Ascending aorta (tissue), 2 donors: ENCODE measurements around the gene TMEM178B. TPM values are rescaled to one million over a fixed set of nuclear protein-coding genes. Genes with fewer than 3 reads are reported as not detected.
"Not testable (repeated sequence)": the region's sequence is repeated elsewhere in the genome, so short reads cannot be mapped to it uniquely, and the experiment has no call there.

Source experiments
- DNase-seq, 2 donors: peaks; one replicate each; pipeline ENCODE4 v3.0.0-alpha.2; 2019; ENCODE audit warnings: low spot score in 2 of 2
- H3K27ac ChIP-seq, 2 donors: fragments of 200-600 bp; sonication (generic); one replicate each; pipeline ENCODE4 v1.5.1; 2016 to 2017; ENCODE audit warnings: mild to moderate bottlenecking in 1 of 2
- H3K27me3 ChIP-seq: fragments of 200-600 bp; sonication (generic); one replicate; pipeline ENCODE4 v1.5.1; 2017
- H3K36me3 ChIP-seq, 2 donors: fragments of 200-600 bp; sonication (generic); one replicate each; pipeline ENCODE4 v1.5.1; 2016
- H3K4me1 ChIP-seq, 2 donors: fragments of 200-600 bp; sonication (generic); one replicate each; pipeline ENCODE4 v1.5.1; 2016 to 2017; ENCODE audit warnings: mild to moderate bottlenecking in 1 of 2
- H3K4me3 ChIP-seq, 2 donors: fragments of 200-600 bp; sonication (generic); one replicate each; pipeline ENCODE4 v1.5.1; 2016 to 2017; ENCODE audit warnings: mild to moderate bottlenecking in 1 of 2
- H3K9me3 ChIP-seq, 2 donors: fragments of 200-600 bp; sonication (generic); one replicate each; pipeline ENCODE4 v1.5.1; 2016
- intact Hi-C: fragments of 100-400 bp; cut with DNase I; formaldehyde crosslinking; loops from one replicate; pipeline ENCODE4 v1.15.1; 2023
- total RNA-seq: library from RNA; depleted of rRNA; stranded (reverse); fragments of >200 nt; gene quantifications from one replicate; pipeline ENCODE4 v1.1.0, GENCODE V29; 2016
- TF ChIP-seq, protein P1 (sequence below), 3 experiments: fragments of 200-600 bp in 2 of 3; fragments of 450-650 bp in 1 of 3; sonication (generic) in 2 of 3; IDR thresholded peaks; one replicate each; pipeline ENCODE4 v1.5.1; 2016 to 2019; ENCODE audit warnings: antibody characterized with exemption in 3 of 3, mild to moderate bottlenecking in 1 of 3, moderate library complexity in 1 of 3

Gene TMEM178B
- total RNA-seq, 1 donor from 2014 or later: 1.9 TPM

DNA sequence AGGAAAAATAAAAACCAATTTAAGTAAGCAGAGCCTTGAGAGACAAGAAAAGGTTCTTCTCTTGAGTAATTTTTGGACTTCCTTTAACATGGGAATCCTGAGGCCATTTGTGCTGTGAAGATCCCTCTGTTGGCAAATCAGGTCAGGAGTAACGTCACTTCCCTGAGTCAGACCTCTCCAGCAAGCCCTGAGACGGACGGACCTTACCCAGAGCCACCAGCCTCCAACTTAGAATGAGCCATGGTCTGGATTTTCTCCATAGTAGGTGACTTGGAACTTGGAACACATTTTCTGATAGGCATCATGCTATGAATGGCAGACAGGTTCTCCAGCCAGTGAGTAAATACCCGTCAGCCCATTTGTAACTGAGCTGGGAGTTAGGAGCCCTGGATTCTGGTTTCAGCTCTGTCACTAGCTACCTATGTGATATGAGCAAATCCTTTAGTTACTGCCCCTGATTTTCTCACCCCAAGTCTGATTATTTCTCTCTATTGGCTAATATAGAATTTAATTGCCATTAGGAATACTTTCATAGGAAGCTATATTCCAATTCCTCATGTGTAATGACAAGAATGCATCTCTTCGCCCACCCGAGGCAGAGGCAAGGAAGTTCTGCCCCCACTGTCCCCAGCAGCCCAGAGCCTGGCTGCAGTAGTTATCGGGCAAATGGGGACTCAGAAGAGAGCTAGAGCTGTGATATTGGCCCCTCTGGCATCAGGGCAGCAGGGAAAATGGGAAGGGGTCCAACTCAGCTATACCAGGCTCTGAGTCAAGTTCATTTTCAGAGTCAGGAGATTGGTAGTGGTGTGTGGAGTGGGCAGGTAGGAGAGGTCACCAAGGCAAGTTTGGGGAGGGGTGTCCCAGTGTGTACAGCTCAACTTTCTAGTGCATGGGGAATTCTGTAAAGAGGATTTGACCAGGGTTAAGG, 323.6 kb downstream of the TMEM178B start:
- H3K27ac ChIP-seq: no peak overlapping the region
- no peaks in the 10 kb centered on the region for H3K27me3 ChIP-seq
- no peak for DNase-seq
- TF ChIP-seq, protein P1, sequence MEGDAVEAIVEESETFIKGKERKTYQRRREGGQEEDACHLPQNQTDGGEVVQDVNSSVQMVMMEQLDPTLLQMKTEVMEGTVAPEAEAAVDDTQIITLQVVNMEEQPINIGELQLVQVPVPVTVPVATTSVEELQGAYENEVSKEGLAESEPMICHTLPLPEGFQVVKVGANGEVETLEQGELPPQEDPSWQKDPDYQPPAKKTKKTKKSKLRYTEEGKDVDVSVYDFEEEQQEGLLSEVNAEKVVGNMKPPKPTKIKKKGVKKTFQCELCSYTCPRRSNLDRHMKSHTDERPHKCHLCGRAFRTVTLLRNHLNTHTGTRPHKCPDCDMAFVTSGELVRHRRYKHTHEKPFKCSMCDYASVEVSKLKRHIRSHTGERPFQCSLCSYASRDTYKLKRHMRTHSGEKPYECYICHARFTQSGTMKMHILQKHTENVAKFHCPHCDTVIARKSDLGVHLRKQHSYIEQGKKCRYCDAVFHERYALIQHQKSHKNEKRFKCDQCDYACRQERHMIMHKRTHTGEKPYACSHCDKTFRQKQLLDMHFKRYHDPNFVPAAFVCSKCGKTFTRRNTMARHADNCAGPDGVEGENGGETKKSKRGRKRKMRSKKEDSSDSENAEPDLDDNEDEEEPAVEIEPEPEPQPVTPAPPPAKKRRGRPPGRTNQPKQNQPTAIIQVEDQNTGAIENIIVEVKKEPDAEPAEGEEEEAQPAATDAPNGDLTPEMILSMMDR (IDR thresholded peaks at IDR 0.05): no peak
- H3K4me3 ChIP-seq: no peak overlapping the region
- intact Hi-C loops: no loop called here
- H3K36me3 ChIP-seq: no peaks in the 10 kb centered on the region
- H3K9me3 ChIP-seq: no peaks in the 10 kb centered on the region
- no peaks in the 10 kb centered on the region for H3K4me1 ChIP-seq

DNA sequence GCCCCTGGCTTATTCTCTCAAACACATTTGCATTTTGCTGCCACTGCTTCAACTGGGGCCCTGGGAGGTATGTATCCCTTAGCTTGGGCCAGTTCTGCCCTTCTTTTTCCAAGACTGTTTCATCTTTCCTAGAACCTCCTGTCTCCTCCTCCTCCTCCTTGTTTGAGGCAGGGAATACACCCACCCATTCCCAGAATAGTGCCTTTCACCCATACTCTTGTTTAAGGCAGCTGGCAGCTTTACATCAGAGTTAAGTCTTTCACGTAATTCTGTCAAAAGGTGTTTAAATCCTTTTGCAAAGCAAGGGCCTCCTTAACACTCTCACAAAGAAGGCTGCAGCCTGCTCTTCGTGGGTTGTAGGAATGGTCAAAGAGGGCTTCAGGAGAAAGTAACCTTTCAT, 326.5 kb downstream of the TMEM178B start:
- Histone ChIP-seq H3K9me3 (no peaks in the 10 kb centered on the region), H3K27me3 (no peaks in the 10 kb centered on the region), H3K36me3 (no peaks in the 10 kb centered on the region), H3K27ac (no peak overlapping the region), H3K4me1 (no peaks in the 10 kb centered on the region), H3K4me3 (no peak overlapping the region)
- DNase-seq: no peak
- intact Hi-C loops: no loop called here
- TF ChIP-seq, protein P1 (IDR thresholded peaks at IDR 0.05): no peak

DNA sequence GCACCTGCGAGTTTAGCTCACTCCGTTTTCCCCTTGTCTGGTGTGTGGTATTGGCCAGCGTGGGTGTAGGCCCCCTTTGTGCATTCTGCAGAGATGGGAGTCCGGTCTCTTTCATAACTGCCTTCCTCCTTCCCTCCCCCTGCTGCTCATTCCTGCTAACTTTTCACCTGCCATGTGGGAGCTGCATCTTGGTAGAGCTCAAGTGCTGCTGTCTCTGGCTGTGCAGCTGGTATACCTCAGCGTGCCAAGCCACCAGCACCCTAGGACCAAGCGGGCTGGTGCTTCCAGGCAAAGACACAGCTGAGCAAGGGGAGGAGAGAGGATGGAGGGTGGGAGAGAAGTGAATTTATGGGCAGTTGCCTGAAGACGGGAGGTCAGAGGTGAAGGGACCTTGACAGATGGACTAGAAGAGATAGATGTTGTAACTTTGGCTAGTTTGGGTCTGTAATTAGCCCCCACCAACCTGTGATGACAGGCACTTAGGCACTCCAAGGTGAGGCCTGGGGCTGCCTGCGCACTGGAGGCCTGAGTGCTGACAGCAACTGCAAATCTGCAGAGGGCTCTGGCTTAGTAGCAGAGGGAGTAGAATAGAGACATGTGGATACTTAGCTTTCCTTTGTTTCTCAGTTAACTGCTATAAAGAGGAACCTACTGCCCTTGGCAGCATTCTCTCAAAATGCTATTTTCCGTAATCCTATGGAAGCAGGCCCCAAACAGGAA, 328.6 kb downstream of the TMEM178B start:
- TF ChIP-seq, protein P1 (IDR thresholded peaks at IDR 0.05): no peak
- no peaks in the 10 kb centered on the region for H3K36me3 ChIP-seq
- no peaks in the 10 kb centered on the region for H3K9me3 ChIP-seq
- H3K4me1 ChIP-seq: no peaks in the 10 kb centered on the region
- intact Hi-C loops: no loop called here
- no peaks in the 10 kb centered on the region for H3K27me3 ChIP-seq
- H3K27ac ChIP-seq: no peak overlapping the region
- DNase-seq: no peak
- no peak overlapping the region for H3K4me3 ChIP-seq

DNA sequence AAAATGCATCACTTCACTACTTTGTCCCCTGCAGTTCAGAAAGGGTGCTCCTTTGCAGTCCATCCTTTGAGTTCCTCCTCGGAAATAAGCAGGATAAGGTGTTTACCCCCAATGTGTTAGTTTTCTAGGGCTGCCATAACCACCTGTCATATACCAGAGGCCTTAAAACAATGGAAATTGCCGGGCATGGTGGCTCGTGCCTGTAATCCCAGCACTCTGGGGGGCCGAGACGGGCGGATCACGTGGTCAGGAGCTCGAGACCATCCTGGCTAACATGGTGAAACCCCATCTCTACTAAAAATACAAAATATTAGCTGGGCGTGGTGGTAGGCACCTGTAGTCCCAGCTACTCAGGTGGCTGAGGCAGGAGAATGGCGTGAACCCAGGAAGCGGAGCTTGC, 330.0 kb downstream of the TMEM178B start:
- H3K9me3 ChIP-seq, H3K4me3 ChIP-seq, H3K27me3 ChIP-seq, intact Hi-C loops, H3K27ac ChIP-seq, H3K4me1 ChIP-seq, DNase-seq, H3K36me3 ChIP-seq: not testable (repeated sequence)

DNA sequence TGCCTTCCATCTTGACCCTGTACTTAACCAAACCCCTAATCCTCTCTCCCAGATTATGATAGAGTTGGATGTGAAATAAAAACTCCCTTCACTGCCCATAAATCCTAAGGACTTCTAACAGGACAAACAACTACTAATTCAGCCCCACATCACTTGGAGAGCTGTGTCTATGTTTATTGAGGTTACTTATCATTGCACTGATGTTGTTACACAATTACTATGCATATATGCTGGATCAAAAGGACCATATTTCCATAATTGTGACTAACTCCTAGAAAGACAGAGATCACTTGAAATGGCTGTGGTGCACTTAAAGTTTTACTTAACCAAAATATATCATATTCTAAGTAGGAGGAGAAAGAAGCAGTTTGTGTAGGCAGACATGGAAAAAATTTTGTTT, 332.5 kb downstream of the TMEM178B start:
- intact Hi-C loops: no loop called here

More for the DNA sequence above, 332.5 kb downstream of the TMEM178B start:
- Histone ChIP-seq H3K4me3 (no peak overlapping the region), H3K27me3 (no peaks in the 10 kb centered on the region), H3K4me1 (no peaks in the 10 kb centered on the region), H3K36me3 (no peaks in the 10 kb centered on the region), H3K9me3 (no peaks in the 10 kb centered on the region), H3K27ac (no peak overlapping the region)
- TF ChIP-seq, protein P1 (IDR thresholded peaks at IDR 0.05): no peak
- no peak for DNase-seq
